GM18507 (cell line): Measurements from ENCODE around the gene EZH2.

ENCODE experiments used
- DNase-seq: peaks from one replicate; pipeline ENCODE4 v3.0.0; 2011; ENCODE audit warnings: low read depth; ENCODE audit not compliant: insufficient read length; ENCODE audit errors: extremely low spot score
- FAIRE-seq: peaks from 2 replicates; lab custom pipeline; 2011; peaks lifted over from hg19 to GRCh38; lab: Jason Lieb, UNC

EZH2 gene

DNA sequence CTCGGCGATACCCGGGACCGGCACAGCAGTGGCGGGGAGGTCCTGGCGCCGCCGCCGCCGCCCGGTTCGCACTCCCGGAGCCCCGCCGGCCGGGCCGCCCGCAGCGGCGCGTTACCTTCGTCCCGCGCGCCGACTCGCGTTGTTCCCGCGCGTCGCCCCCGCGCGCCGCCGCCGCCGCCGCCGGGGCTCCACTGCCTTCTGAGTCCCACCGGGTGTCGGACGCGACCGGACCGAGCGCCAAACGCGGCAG lies at the start of gene EZH2:
Gene EZH2 (minus strand): TSS at position 243 of the 250 bp plus-strand sequence. CDS start 36,993 bp downstream, outside the sequence.
- FAIRE-seq = no peak

GRCh38 chr7:148931470-148931869 lies 47.4 kb upstream of the EZH2 start:
- DNase-seq (no peak), FAIRE-seq (no peak)

More for the DNA sequence above, at the start of gene EZH2:
- no peak for DNase-seq

DNA sequence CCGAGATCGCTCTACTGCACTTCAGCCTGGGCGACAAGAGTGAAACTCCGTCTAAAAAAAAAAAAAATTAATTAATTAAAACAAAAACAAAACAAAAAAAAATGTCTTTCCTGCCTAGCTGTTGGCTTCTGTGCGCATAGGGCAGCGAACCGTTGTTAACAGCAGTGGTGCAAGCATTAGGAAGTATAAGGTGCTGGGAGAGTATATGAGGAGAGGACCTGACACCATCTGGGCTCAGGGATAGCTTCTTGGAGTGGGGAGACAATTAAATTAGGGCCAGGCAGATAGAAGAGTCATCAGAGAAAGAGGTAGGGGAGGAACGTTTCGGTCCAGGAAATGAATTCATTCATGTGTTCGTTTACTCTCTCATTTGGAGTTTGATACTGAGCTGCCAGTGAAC lies 46.2 kb upstream of the EZH2 start:
- FAIRE-seq = no peak
- DNase-seq = no peak

- FAIRE-seq (no peak), DNase-seq (no peak)
Observed at GRCh38 chr7:148929176-148929575, 45.1 kb upstream of the EZH2 start.

DNA sequence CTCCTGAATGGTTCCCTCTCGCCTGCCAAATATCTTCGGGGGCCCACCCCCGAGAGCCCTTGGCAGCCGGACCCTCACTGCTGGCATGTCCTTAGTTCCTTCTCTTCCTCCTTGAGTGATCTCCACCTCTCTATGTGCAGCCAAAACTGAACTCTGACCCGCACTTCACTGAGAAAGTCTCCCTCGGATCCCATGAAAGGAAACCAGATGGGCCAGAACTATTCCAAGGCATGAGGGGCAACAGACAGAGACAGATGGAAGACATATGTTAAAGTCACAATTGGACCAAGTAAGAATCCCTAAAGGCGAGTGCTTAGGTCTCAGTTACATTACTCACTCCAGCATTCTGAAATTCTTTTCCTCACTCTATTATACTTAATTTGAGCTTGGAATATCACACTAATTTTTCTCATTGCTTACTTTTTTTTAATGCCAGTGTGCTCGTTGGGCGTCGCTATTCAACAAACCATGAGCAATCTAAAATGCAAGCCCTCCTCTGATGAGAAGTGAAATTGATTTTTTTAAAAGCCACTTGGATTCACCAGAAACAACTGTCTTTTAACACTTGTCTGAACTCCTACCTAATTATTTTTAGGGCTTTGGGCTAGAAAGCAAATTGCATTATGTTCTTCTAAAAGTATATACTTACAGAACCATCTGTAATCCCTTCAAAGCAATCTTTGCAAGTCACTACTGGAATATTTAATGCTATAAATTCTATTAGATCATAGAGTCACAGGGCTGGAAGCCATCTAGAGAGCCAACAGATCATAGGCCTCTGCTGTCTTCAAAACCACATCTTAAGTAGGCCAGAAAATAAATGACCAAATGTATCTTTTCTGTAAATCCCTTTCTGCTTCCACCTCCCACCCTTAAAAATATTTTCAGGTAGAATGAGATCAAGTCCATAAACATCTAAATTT lies 43.3 kb upstream of the EZH2 start:
- FAIRE-seq (no peak), DNase-seq (no peak)

GRCh38 chr7:148925836-148926235 lies 41.7 kb upstream of the EZH2 start:
- DNase-seq (no peak), FAIRE-seq (no peak)

- FAIRE-seq (no peak), DNase-seq (no peak)
Observed at GRCh38 chr7:148924011-148924410, 39.9 kb upstream of the EZH2 start.

DNA sequence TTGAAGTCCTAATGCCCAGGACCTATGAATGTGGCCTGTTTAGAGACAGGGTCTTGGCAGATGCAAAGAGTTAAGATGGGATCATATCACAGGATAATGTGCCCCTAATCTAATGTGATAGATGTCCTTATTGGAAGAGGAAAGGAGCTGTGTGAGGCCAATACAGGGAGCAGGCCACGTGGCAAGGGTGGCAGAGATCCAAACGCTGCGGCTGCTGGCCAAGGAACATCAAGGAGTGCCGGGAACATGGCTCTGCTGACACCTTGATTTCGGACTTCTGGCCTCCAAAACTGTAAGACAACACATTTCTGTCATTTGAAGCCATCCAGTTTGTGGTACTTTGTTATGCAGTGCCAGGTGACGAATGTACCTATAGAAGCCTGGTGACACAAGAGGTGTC lies 37.7 kb upstream of the EZH2 start:
- no peak for DNase-seq

GRCh38 chr7:148921189-148921588 lies 37.1 kb upstream of the EZH2 start:
- FAIRE-seq = no peak
- DNase-seq = no peak

More for the DNA sequence above, 37.7 kb upstream of the EZH2 start:
- FAIRE-seq = no peak

GRCh38 chr7:148919859-148920258 lies 35.8 kb upstream of the EZH2 start:
- DNase-seq (no peak), FAIRE-seq (no peak)

DNA sequence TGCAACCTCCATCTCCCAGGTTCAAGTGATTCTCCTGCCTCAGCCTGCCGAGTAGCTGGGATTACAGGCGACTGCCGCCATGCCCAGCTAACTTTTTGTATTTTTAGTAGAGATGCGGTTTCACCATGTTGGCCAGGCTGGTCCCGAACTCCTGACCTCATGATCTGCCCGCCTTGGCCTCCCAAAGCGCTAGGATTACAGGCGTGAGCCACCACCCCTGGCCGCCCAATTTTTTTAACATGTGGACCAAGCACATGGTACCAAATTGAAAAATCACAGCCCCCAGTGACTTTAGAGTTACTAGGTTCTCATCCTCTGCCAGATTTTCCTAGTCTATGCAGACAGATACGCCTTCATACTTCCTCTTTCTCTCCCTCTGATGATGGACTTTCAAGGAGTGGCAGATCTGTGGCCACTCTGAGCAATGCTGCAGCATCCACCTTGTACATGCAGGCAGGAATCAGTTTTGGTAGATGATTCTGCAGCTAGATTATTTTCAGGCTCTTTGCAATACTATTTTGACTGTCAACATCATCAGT lies 34.0 kb upstream of the EZH2 start:
- FAIRE-seq = no peak
- no peak for DNase-seq

DNA sequence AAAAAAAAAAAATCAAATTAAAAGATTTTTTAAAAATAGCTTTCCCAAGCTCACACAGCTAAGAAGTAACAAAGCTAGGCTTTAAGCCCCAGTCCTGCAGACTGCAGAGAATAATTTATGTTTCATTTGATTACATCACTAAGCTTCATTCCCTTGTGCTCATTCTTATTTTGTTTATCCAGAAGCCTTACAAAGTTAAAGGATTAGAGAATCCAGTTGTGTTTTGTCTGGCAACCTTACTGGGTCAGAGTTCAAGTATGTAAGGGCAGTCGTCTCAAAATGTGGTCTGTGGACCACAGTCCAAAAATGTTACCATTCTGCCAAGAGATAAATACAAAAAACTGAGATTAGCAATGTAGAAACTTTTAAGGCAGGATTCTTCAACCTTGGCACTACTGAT lies 32.1 kb upstream of the EZH2 start:
- no peak for FAIRE-seq
- no peak for DNase-seq

- DNase-seq (no peak), FAIRE-seq (no peak)
Observed at GRCh38 chr7:148915211-148915610, 31.1 kb upstream of the EZH2 start.

DNA sequence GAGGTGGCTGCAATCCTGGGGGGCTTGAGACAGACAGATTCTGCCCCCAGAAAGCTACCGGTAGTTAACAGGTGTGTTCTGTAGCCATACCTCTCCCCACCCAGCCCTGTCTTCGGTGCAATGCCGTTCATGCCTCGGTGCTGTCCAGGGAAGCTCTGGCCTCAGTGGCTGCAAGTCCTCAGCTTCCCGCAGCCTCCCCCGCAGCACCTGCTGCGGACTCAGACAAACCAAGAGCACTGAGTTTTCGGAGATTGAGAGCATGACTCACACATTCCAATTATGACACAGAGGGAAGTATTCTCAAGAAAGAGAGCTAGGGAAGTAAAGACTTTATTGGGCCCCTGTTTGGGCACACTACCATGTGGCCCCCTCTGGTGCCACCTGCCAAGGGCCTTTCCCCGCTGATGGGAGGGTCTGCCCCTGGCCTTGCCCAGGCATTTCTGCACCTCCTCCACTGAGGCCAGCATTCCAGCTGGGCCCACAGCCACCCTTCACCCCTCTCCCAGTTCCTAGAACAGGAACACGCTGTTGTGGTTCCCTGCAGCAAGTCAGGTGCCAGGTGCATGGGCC lies 30.2 kb upstream of the EZH2 start:
- FAIRE-seq = peak; percentile 21
- no peak for DNase-seq

DNA sequence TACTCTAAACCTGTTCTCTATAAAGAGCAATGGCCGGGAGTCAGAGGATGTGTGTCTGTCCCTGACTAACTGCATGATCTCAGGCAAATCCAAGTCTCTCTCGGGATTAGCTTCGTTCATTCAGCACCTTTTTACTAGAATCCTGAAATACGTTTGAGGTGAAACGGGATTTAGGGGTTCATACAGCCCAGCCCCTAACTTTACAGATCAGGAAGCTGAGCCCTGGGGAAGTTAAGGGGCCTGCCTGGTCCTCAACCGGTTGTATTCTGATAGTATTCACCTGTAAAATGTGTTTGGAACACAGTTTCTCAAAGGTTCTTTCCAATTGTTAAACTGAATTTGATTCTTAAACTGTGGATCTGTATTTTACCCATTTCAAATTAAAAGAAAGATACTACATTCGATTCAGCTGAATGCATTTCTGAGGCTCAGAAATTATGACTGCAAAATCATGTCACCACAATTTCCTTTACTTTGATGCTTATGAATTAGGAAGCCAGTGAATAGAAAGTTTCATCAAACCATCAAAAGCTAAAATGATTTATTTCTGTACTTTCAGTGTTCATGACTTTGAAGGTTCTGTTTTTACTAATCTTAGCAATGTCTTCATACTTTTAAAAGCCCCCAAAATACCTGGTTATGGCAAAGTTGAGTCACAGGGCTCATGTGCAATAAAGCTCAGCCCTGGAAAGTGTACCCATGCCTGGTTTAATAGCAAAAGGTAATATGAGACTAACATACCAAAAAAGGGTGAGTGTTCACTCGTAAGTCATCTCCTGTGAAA lies 28.9 kb upstream of the EZH2 start:
- FAIRE-seq (peak; percentile 57), DNase-seq (no peak)

GRCh38 chr7:148912151-148912550 lies 28.1 kb upstream of the EZH2 start:
- DNase-seq = no peak
- no peak for FAIRE-seq

DNA sequence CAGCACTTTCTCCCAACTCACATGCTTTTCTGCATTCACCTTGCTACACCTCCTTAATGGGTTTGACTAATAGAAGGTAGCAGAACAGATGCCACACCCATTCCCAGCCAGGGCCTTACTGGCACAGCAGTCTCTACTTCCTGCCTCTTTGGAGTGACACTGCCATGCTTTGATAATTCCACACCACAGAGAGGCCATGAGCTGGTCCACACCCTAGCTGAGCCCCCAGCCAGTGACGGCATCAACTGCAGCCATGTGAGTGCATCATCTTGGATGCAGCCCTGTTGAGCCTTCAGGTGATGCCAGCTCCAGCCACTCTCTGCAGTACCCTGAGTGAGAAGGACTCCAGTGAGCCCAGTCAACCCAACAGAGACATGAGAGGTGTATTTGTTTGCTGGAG lies 27.5 kb upstream of the EZH2 start:
- no peak for FAIRE-seq
- no peak for DNase-seq

DNA sequence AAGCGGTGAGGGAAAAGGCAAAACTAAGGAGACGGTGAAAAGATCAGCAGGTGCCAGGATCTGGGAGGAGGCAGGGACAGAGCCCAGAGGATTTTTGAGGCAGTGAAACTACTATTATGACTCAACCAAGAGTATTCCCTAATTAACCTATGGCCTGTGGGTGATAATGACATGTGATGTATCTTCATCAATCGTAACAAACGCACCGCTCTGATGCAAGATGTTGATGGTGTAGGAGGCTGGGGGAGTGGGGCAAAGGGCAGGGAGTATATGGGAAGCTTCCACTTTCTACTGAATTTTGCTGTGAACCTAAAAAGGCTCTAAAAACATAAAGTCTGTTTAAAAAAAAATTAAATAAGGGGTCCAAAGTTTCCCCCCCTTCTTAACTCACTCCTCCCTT lies 25.5 kb upstream of the EZH2 start:
- DNase-seq (no peak), FAIRE-seq (no peak)

- no peak for FAIRE-seq
Observed at GRCh38 chr7:148906707-148907498, 22.8 kb upstream of the EZH2 start.

More at GRCh38 chr7:148906707-148907498, 22.8 kb upstream of the EZH2 start:
- no peak for DNase-seq
